Esophagus muscularis mucosa (tissue), 3 donors: Measurements from ENCODE around the gene CEP85.

Experiments
- CTCF ChIP-seq, 3 experiments: fragments of 200-600 bp in 2 of 3; fragments of 450-650 bp in 1 of 3; sonication (generic) in 2 of 3; IDR thresholded peaks; one replicate each; pipeline ENCODE4 v1.5.1; 2017 to 2019; ENCODE audit warnings: antibody characterized with exemption in 3 of 3, mild to moderate bottlenecking in 2 of 3, moderate library complexity in 1 of 3
- POLR2A ChIP-seq: fragments of 450-650 bp; IDR thresholded peaks from one replicate; pipeline ENCODE4 v1.6.1; 2017; ENCODE audit warnings: antibody characterized with exemption, moderate library complexity, mild to moderate bottlenecking, low read depth

- TF ChIP-seq CTCF (IDR thresholded peaks at IDR 0.05) (no peak), POLR2A (no peak)
Measured at GRCh38 chr1:26307363-26307781, 73.4 kb downstream of the CEP85 start.
